Mesenchymal stem cell (in vitro differentiated cells and primary cell): ENCODE measurements around the gene SMG5.

Source experiments
- DNase-seq: peaks from one replicate; pipeline ENCODE4 v3.0.0-alpha.2; 2013
- H2AFZ ChIP-seq: one replicate; pipeline ENCODE4 v1.6.1; 2013; ENCODE audit warnings: low read depth, mild to moderate bottlenecking, control low read depth, inconsistent platforms, low read length, moderate library complexity
- H2AK5ac ChIP-seq: 2 replicates; pipeline ENCODE4 v1.6.1; 2013; ENCODE audit warnings: low read length, moderate library complexity, mild to moderate bottlenecking, inconsistent platforms; ENCODE audit not compliant: severe bottlenecking
- H2BK120ac ChIP-seq: one replicate; pipeline ENCODE4 v1.6.1; 2013; ENCODE audit warnings: low read depth, mild to moderate bottlenecking, inconsistent platforms, low read length, moderate library complexity
- H2BK12ac ChIP-seq, 2 experiments: one replicate each; pipeline ENCODE4 v1.6.1; 2013; ENCODE audit warnings: inconsistent platforms in 2 of 2, low read length in 2 of 2, mild to moderate bottlenecking in 2 of 2, moderate library complexity in 2 of 2, control low read depth in 1 of 2
- H2BK15ac ChIP-seq: one replicate; pipeline ENCODE4 v1.6.1; 2013; ENCODE audit warnings: mild to moderate bottlenecking, low read depth, inconsistent platforms; ENCODE audit not compliant: poor library complexity, severe bottlenecking
- H2BK5ac ChIP-seq: 2 replicates; pipeline ENCODE4 v1.6.1; 2013; ENCODE audit warnings: low read depth, mild to moderate bottlenecking, low read length, control low read depth, inconsistent platforms; ENCODE audit not compliant: poor library complexity, severe bottlenecking
- H3K14ac ChIP-seq, 2 experiments: one replicate each; pipeline ENCODE4 v1.6.1; 2013; ENCODE audit warnings: inconsistent platforms in 2 of 2, low read length in 2 of 2, control low read depth in 1 of 2, mild to moderate bottlenecking in 1 of 2, moderate library complexity in 1 of 2
- H3K18ac ChIP-seq, 2 experiments: one replicate each; pipeline ENCODE4 v1.6.1; 2013; ENCODE audit warnings: inconsistent platforms in 2 of 2, low read length in 2 of 2, control low read depth in 1 of 2, low read depth in 1 of 2, mild to moderate bottlenecking in 1 of 2
- H3K23ac ChIP-seq, 2 experiments: one replicate each; pipeline ENCODE4 v1.6.1; 2013; ENCODE audit warnings: inconsistent platforms in 2 of 2, low read length in 2 of 2, mild to moderate bottlenecking in 2 of 2, moderate library complexity in 2 of 2, control low read depth in 1 of 2
- H3K27ac ChIP-seq: 2 replicates; pipeline ENCODE4 v1.5.1; 2013; ENCODE audit warnings: mild to moderate bottlenecking, moderate library complexity, low read length, control low read depth, inconsistent platforms; ENCODE audit not compliant: poor library complexity, severe bottlenecking
- H3K27me3 ChIP-seq, 2 experiments: 2 replicates each; pipeline versions ENCODE4 v1.6.1 to v1.7.0; 2013; ENCODE audit warnings: low read length in 2 of 2, mild to moderate bottlenecking in 2 of 2, moderate library complexity in 2 of 2, control low read depth in 1 of 2, inconsistent platforms in 1 of 2; ENCODE audit not compliant: control insufficient read depth in 1 of 2, insufficient read depth in 1 of 2
- H3K36me3 ChIP-seq, 2 experiments: 2 replicates each; pipeline versions ENCODE4 v1.6.1 to v1.7.0; 2013; ENCODE audit warnings: low read length in 2 of 2, control low read depth in 1 of 2, inconsistent platforms in 1 of 2, low read depth in 1 of 2, mild to moderate bottlenecking in 1 of 2; ENCODE audit not compliant: insufficient read depth in 2 of 2, control insufficient read depth in 1 of 2
- H3K4ac ChIP-seq, 2 experiments: one replicate each; pipeline ENCODE4 v1.6.1; 2013; ENCODE audit warnings: inconsistent platforms in 2 of 2, low read length in 2 of 2, mild to moderate bottlenecking in 2 of 2, moderate library complexity in 2 of 2, control low read depth in 1 of 2, low read depth in 1 of 2
- H3K4me1 ChIP-seq: 2 replicates; pipeline ENCODE4 v1.6.1; 2013; ENCODE audit warnings: low read depth, low read length, control low read depth; ENCODE audit not compliant: control insufficient read depth, insufficient read depth
- H3K4me2 ChIP-seq: 2 replicates; pipeline ENCODE4 v1.6.1; 2013; ENCODE audit warnings: low read length, mild to moderate bottlenecking, inconsistent platforms; ENCODE audit not compliant: poor library complexity, severe bottlenecking
- H3K4me3 ChIP-seq, 2 experiments: 2 replicates each; pipeline versions ENCODE4 v1.5.1 to v1.7.0; 2013; ENCODE audit warnings: low read length in 2 of 2, mild to moderate bottlenecking in 2 of 2, control low read depth in 1 of 2, low read depth in 1 of 2; ENCODE audit not compliant: insufficient read depth in 1 of 2
- H3K79me1 ChIP-seq: replicated peaks from 2 replicates; pipeline ENCODE4 v1.6.1; 2013; ENCODE audit warnings: mild to moderate bottlenecking, control low read depth, low read length, inconsistent platforms; ENCODE audit not compliant: poor library complexity, severe bottlenecking
- H3K9ac ChIP-seq: 2 replicates; pipeline ENCODE4 v1.7.0; 2013; ENCODE audit warnings: mild to moderate bottlenecking, low read length, moderate library complexity
- H3K9me3 ChIP-seq: 2 replicates; pipeline ENCODE4 v1.7.0; 2013; ENCODE audit warnings: mild to moderate bottlenecking, low read length; ENCODE audit not compliant: control insufficient read depth
- H4K8ac ChIP-seq: one replicate; pipeline ENCODE4 v1.6.1; 2013; ENCODE audit warnings: inconsistent platforms, mild to moderate bottlenecking, low read length, moderate library complexity
- H4K91ac ChIP-seq: one replicate; pipeline ENCODE4 v1.6.1; 2013; ENCODE audit warnings: mild to moderate bottlenecking, low read length, inconsistent platforms
- WGBS: methylation state at CpG from one replicate; pipeline ENCODE4 v1.1.7; 2013; ENCODE audit warnings: mixed read lengths; 5-methylcytosine and 5-hydroxymethylcytosine counted together

Gene SMG5

GRCh38 chr1:156293098-156293434 lies 10.4 kb upstream of the SMG5 start:
- Histone ChIP-seq H2BK5ac (no peak overlapping the region), H4K8ac (no peak overlapping the region), H3K27me3 (no peaks in the 10 kb centered on the region), H3K36me3 (peaks cover 18 to 41% of the 10 kb centered on the region in 2 experiments), H3K4ac (no peak overlapping the region), H3K9me3 (no peaks in the 10 kb centered on the region), H3K4me3 (no peak overlapping the region), H3K9ac (no peak overlapping the region), H2BK12ac (no peak overlapping the region), H2AK5ac (no peak overlapping the region), H3K4me2 (no peak overlapping the region), H3K4me1 (peaks cover 18% of the 10 kb centered on the region), H3K18ac (no peak overlapping the region), H3K14ac (no peak overlapping the region), H2BK120ac (no peak overlapping the region), H2BK15ac (no peak overlapping the region), H3K23ac (no peak overlapping the region), H2AFZ (no peak overlapping the region), H4K91ac (no peak overlapping the region), H3K79me1 (peaks cover 21% of the 10 kb centered on the region), H3K27ac (no peak overlapping the region)
- 95% methylated on average over 8 of the region's 8 CpGs for WGBS
- DNase-seq: no peak

GRCh38 chr1:156291226-156292061 lies 8.8 kb upstream of the SMG5 start:
- peak overlapping the region; percentile 61 for H3K4me2 ChIP-seq
- no peak overlapping the region for H2BK5ac ChIP-seq
- H3K9ac ChIP-seq: peak overlapping the region; percentile 93
- H3K14ac ChIP-seq: peak overlapping the region in 1 of 2 experiments; percentile 85
- peak overlapping the region; percentile 77 for H4K8ac ChIP-seq
- H3K27me3 ChIP-seq: no peaks in the 10 kb centered on the region
- DNase-seq: peak; percentile 88
- peak overlapping the region; percentile 28 for H2AK5ac ChIP-seq
- H2BK15ac ChIP-seq: no peak overlapping the region
- peak overlapping the region; percentile 16 to 92 for H3K18ac ChIP-seq
- peak overlapping the region; percentile 79 for H2AFZ ChIP-seq
- H2BK120ac ChIP-seq: no peak overlapping the region
- H3K23ac ChIP-seq: no peak overlapping the region
- peaks cover 21% of the 10 kb centered on the region for H3K79me1 ChIP-seq
- peaks cover 19 to 44% of the 10 kb centered on the region in 2 experiments for H3K36me3 ChIP-seq
- H2BK12ac ChIP-seq: peak overlapping the region in 1 of 2 experiments; percentile 44
- 21% methylated on average over 37 of the region's 37 CpGs for WGBS
- no peaks in the 10 kb centered on the region for H3K9me3 ChIP-seq
- H4K91ac ChIP-seq: peak overlapping the region; percentile 40
- H3K4ac ChIP-seq: peak overlapping the region; percentile 57 to 77
- H3K4me1 ChIP-seq: peaks cover 18% of the 10 kb centered on the region
- peak overlapping the region; percentile 16 for H3K27ac ChIP-seq
- peak overlapping the region; percentile 43 to 90 for H3K4me3 ChIP-seq

- H3K14ac ChIP-seq: no peak overlapping the region
- H3K27ac ChIP-seq: no peak overlapping the region
- H3K4me2 ChIP-seq: no peak overlapping the region
- no peak overlapping the region for H2BK120ac ChIP-seq
- peaks cover 14% of the 10 kb centered on the region for H3K4me1 ChIP-seq
- peaks cover 23% of the 10 kb centered on the region for H3K79me1 ChIP-seq
- no peak overlapping the region for H2BK5ac ChIP-seq
- H3K9me3 ChIP-seq: no peaks in the 10 kb centered on the region
- H2AFZ ChIP-seq: no peak overlapping the region
- no peak overlapping the region for H2BK12ac ChIP-seq
- DNase-seq: no peak
- H3K9ac ChIP-seq: no peak overlapping the region
- no peak overlapping the region for H4K8ac ChIP-seq
- H4K91ac ChIP-seq: no peak overlapping the region
- no peak overlapping the region for H3K23ac ChIP-seq
- H3K4ac ChIP-seq: no peak overlapping the region
- no peak overlapping the region for H2BK15ac ChIP-seq
- H3K4me3 ChIP-seq: no peak overlapping the region
- peaks cover 35 to 50% of the 10 kb centered on the region in 2 experiments for H3K36me3 ChIP-seq
- H2AK5ac ChIP-seq: no peak overlapping the region
- H3K27me3 ChIP-seq: no peaks in the 10 kb centered on the region
- no peak overlapping the region for H3K18ac ChIP-seq
Observed at GRCh38 chr1:156289857-156290256, 7.2 kb upstream of the SMG5 start.

GRCh38 chr1:156286061-156286460 lies 3.4 kb upstream of the SMG5 start:
- no peak overlapping the region for H3K4me3 ChIP-seq
- H3K14ac ChIP-seq: no peak overlapping the region
- no peak overlapping the region for H3K4ac ChIP-seq
- no peak overlapping the region for H3K4me2 ChIP-seq
- H4K8ac ChIP-seq: no peak overlapping the region
- peaks cover 18 to 25% of the 10 kb centered on the region in 2 experiments for H3K36me3 ChIP-seq
- no peak overlapping the region for H3K18ac ChIP-seq
- no peak overlapping the region for H3K9ac ChIP-seq
- no peak overlapping the region for H3K23ac ChIP-seq
- no peak overlapping the region for H2AFZ ChIP-seq
- no peak for DNase-seq
- peaks cover 7% of the 10 kb centered on the region for H3K4me1 ChIP-seq
- H3K27me3 ChIP-seq: no peaks in the 10 kb centered on the region
- no peaks in the 10 kb centered on the region for H3K9me3 ChIP-seq
- no peak overlapping the region for H2BK15ac ChIP-seq
- no peak overlapping the region for H2BK12ac ChIP-seq
- no peak overlapping the region for H2BK5ac ChIP-seq
- peaks cover 15% of the 10 kb centered on the region for H3K79me1 ChIP-seq
- no peak overlapping the region for H2AK5ac ChIP-seq
- H2BK120ac ChIP-seq: no peak overlapping the region
- no peak overlapping the region for H4K91ac ChIP-seq
- WGBS: 96% methylated on average over 6 of the region's 8 CpGs
- H3K27ac ChIP-seq: no peak overlapping the region
